PFSK-1 (cell line): ENCODE measurements around the gene NR1H4.

Source experiments
- FOXP2 ChIP-seq: optimal IDR thresholded peaks from 2 replicates; pipeline ENCODE3; 2011; ENCODE audit warnings: borderline replicate concordance, control low read depth, inconsistent platforms; ENCODE audit not compliant: insufficient read depth; ENCODE audit errors: extremely low read length, extremely low read depth
- POLR2AphosphoS5 ChIP-seq: IDR thresholded peaks from 2 replicates; pipeline ENCODE4 v1.6.1; 2012; ENCODE audit warnings: low read depth, mild to moderate bottlenecking, control low read depth, low read length, moderate library complexity
- REST ChIP-seq, 2 experiments: IDR thresholded peaks; 2 replicates each; pipeline versions ENCODE4 v1.6.1 to v1.8.0; 2011 to 2012; ENCODE audit warnings: low read depth in 2 of 2, low read length in 2 of 2, control low read depth in 1 of 2, inconsistent platforms in 1 of 2, mild to moderate bottlenecking in 1 of 2, moderate library complexity in 1 of 2; ENCODE audit not compliant: insufficient read depth in 1 of 2
- SIN3A ChIP-seq: IDR thresholded peaks from 2 replicates; pipeline ENCODE4 v1.6.1; 2012; ENCODE audit warnings: mild to moderate bottlenecking, low read length, moderate library complexity, borderline replicate concordance; ENCODE audit not compliant: insufficient read depth
- TAF1 ChIP-seq: IDR thresholded peaks from 2 replicates; pipeline ENCODE4 v1.6.1; 2012; ENCODE audit warnings: low read length, control low read depth, borderline replicate concordance; ENCODE audit not compliant: insufficient read depth

GRCh38 chr12:100442403-100442802, 31.3 kb upstream of the NR1H4 start:
- TF ChIP-seq TAF1 (no peak), REST (IDR thresholded peaks at IDR 0.05; ENCODE audit: insufficient read depth in 1 of 2, low read depth in 2 of 2, low read length in 2 of 2) (no peak), POLR2AphosphoS5 (no peak), SIN3A (no peak), FOXP2 (no peak)
